Pulmonary artery endothelial cell (primary cell): ENCODE data around the gene SCN10A. TPM values are rescaled to one million over a fixed set of nuclear protein-coding genes. Genes with fewer than 3 reads are reported as not detected.

Experiments
- DNase-seq: peaks from one replicate; pipeline ENCODE4 v3.0.0-alpha.2; 2011; ENCODE audit warnings: low read depth, low spot score
- total RNA-seq: library from RNA; depleted of rRNA; stranded (reverse); fragments of >200 nt; gene quantifications from 2 replicates; pipeline ENCODE4 v1.2.3, GENCODE V29; 2014

The SCN10A gene
- total RNA-seq, 1 donor from 2014 or later = 0.20 TPM

GRCh38 chr3:38721207-38721772 is 94.7 kb downstream of the SCN10A start:
- no peak for DNase-seq

GRCh38 chr3:38720465-38720864 is 95.6 kb downstream of the SCN10A start:
- no peak for DNase-seq

GRCh38 chr3:38717355-38718240 is 98.4 kb downstream of the SCN10A start:
- no peak for DNase-seq

- no peak for DNase-seq
These were observed 102.9 kb downstream of the SCN10A start for GRCh38 chr3:38713121-38713520.

GRCh38 chr3:38711321-38711720 is 104.7 kb downstream of the SCN10A start:
- no peak for DNase-seq

GRCh38 chr3:38707730-38708129 is 108.3 kb downstream of the SCN10A start:
- no peak for DNase-seq

- DNase-seq = no peak
These were observed 109.1 kb downstream of the SCN10A start for GRCh38 chr3:38706961-38707360.

- DNase-seq = no peak
These were observed 113.8 kb downstream of the SCN10A start for GRCh38 chr3:38702231-38702630.

GRCh38 chr3:38698760-38699159 is 117.3 kb downstream of the SCN10A start:
- no peak for DNase-seq

GRCh38 chr3:38698061-38698460 is 118.0 kb downstream of the SCN10A start:
- DNase-seq = no peak

GRCh38 chr3:38696034-38696433 is 120.0 kb downstream of the SCN10A start:
- no peak for DNase-seq

- no peak for DNase-seq
These were observed 125.8 kb downstream of the SCN10A start for GRCh38 chr3:38690185-38690584.

- no peak for DNase-seq
These were observed 126.2 kb downstream of the SCN10A start for GRCh38 chr3:38689774-38690173.

- no peak for DNase-seq
These were observed 126.7 kb downstream of the SCN10A start for GRCh38 chr3:38689346-38689745.

- no peak for DNase-seq
These were observed 128.7 kb downstream of the SCN10A start for GRCh38 chr3:38687321-38687720.

- DNase-seq = no peak
These were observed 131.5 kb downstream of the SCN10A start for GRCh38 chr3:38684546-38684945.

- no peak for DNase-seq
These were observed 146.3 kb downstream of the SCN10A start for GRCh38 chr3:38669668-38670067.

- DNase-seq = peak; percentile 33
These were observed 153.5 kb downstream of the SCN10A start for GRCh38 chr3:38662544-38662943.

- no peak for DNase-seq
These were observed 157.2 kb downstream of the SCN10A start for GRCh38 chr3:38658841-38659240.

- DNase-seq = no peak
These were observed 158.6 kb downstream of the SCN10A start for GRCh38 chr3:38657369-38657768.

GRCh38 chr3:38655708-38656300 is 160.2 kb downstream of the SCN10A start:
- no peak for DNase-seq

- no peak for DNase-seq
These were observed 162.1 kb downstream of the SCN10A start for GRCh38 chr3:38653685-38654537.
